Cardiac muscle cell (in vitro differentiated cells and primary cell): ENCODE results near the gene LPCAT2. TPM values are rescaled to one million over a fixed set of nuclear protein-coding genes. Genes with fewer than 3 reads are reported as not detected.
A peak's percentile ranks its signal among the peaks of the same experiment; 100 is the strongest.

ENCODE experiments used
- DNase-seq, 2 donors: peaks; one replicate each; pipeline versions ENCODE4 v3.0.0 to v3.0.0-alpha.2; 2010 to 2017; ENCODE audit warnings: low read depth in 1 of 2, low spot score in 1 of 2
- H3K27ac ChIP-seq: fragments of 200-600 bp; sonication (generic); 2 replicates; pipeline ENCODE4 v1.5.1; 2016
- H3K27me3 ChIP-seq: fragments of 200-600 bp; sonication (generic); 2 replicates; pipeline ENCODE4 v1.6.0; 2016; ENCODE audit warnings: control low read depth
- H3K36me3 ChIP-seq: fragments of 200-600 bp; sonication (generic); 2 replicates; pipeline ENCODE4 v1.5.1; 2016; ENCODE audit warnings: control low read depth
- H3K4me1 ChIP-seq: fragments of 200-600 bp; sonication (generic); 2 replicates; pipeline ENCODE4 v1.8.1; 2017; ENCODE audit warnings: low read depth, mild to moderate bottlenecking, mixed run types
- H3K4me3 ChIP-seq: fragments of 200-600 bp; sonication (generic); 2 replicates; pipeline ENCODE4 v1.5.1; 2016; ENCODE audit warnings: mild to moderate bottlenecking
- H3K9me3 ChIP-seq: fragments of 200-600 bp; sonication (generic); 2 replicates; pipeline ENCODE4 v1.5.1; 2017; ENCODE audit warnings: low read depth, mild to moderate bottlenecking, control low read depth
- polyA plus RNA-seq: library from polyadenylated mRNA; unstranded; fragments of >200 nt; fragmentation: Nextera tagmentation; extraction: Ambion mirVana; gene quantifications from 2 replicates; pipeline ENCODE4 v1.2.1, GENCODE V29; 2016
- total RNA-seq: library from RNA; depleted of rRNA; stranded (reverse); fragments of >200 nt; gene quantifications from 2 replicates; pipeline ENCODE4 v1.2.3, GENCODE V29; 2016
- TF ChIP-seq, protein P1 (sequence below): IDR thresholded peaks from 2 replicates; pipeline ENCODE4 v1.5.1; 2012; ENCODE audit warnings: low read depth, mild to moderate bottlenecking, low read length

LPCAT2 gene
- total and polyA plus RNA-seq, 2 experiments from 2014 or later, result 4.0 to 6.2 TPM

DNA sequence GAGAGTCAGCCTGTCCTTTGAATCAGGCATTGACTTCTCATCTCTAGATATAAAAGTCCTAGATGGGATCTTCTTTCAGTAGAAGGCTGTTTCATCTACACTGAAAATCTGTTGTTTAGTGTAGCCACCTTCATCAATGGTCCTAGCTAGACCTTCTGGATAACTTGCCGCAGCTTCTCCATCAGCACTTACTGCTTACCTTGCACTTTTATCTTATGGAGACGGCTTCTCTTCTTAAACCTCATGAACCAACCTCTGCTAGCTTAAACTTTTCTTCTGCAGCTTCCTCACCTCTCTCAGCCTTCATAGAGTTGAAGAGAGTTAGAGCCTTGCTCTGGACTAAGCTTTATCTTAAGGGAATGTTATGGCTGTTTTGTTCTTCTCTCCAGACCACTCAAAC is 35.3 kb upstream of the LPCAT2 start:
- H3K4me3 ChIP-seq, result no peak overlapping the region
- no peak for DNase-seq

GRCh38 chr16:55474821-55475220 is 34.1 kb upstream of the LPCAT2 start:
- Histone ChIP-seq H3K27me3 (peaks cover 35% of the 10 kb centered on the region), H3K4me3 (no peak overlapping the region), H3K36me3 (no peaks in the 10 kb centered on the region), H3K4me1 (peaks cover 3% of the 10 kb centered on the region), H3K27ac (no peak overlapping the region), H3K9me3 (no peaks in the 10 kb centered on the region)
- TF ChIP-seq, protein P1, sequence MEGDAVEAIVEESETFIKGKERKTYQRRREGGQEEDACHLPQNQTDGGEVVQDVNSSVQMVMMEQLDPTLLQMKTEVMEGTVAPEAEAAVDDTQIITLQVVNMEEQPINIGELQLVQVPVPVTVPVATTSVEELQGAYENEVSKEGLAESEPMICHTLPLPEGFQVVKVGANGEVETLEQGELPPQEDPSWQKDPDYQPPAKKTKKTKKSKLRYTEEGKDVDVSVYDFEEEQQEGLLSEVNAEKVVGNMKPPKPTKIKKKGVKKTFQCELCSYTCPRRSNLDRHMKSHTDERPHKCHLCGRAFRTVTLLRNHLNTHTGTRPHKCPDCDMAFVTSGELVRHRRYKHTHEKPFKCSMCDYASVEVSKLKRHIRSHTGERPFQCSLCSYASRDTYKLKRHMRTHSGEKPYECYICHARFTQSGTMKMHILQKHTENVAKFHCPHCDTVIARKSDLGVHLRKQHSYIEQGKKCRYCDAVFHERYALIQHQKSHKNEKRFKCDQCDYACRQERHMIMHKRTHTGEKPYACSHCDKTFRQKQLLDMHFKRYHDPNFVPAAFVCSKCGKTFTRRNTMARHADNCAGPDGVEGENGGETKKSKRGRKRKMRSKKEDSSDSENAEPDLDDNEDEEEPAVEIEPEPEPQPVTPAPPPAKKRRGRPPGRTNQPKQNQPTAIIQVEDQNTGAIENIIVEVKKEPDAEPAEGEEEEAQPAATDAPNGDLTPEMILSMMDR, result no peak
- no peak for DNase-seq

More for the DNA sequence above, 35.3 kb upstream of the LPCAT2 start:
- peaks cover under 1% of the 10 kb centered on the region for H3K4me1 ChIP-seq
- H3K27ac ChIP-seq, result no peak overlapping the region
- TF ChIP-seq, protein P1, result no peak
- H3K36me3 ChIP-seq, result no peaks in the 10 kb centered on the region
- H3K9me3 ChIP-seq, result no peaks in the 10 kb centered on the region
- peaks cover 22% of the 10 kb centered on the region for H3K27me3 ChIP-seq

GRCh38 chr16:55475919-55476318 is 33.0 kb upstream of the LPCAT2 start:
- peak in 1 of 2 donors; percentile 34 for DNase-seq
- peaks cover 46% of the 10 kb centered on the region for H3K27me3 ChIP-seq
- no peaks in the 10 kb centered on the region for H3K9me3 ChIP-seq
- no peaks in the 10 kb centered on the region for H3K36me3 ChIP-seq
- H3K4me3 ChIP-seq, result no peak overlapping the region
- no peak overlapping the region for H3K27ac ChIP-seq
- H3K4me1 ChIP-seq, result peaks cover 6% of the 10 kb centered on the region
- TF ChIP-seq, protein P1, result no peak

GRCh38 chr16:55476625-55477533 is 32.0 kb upstream of the LPCAT2 start:
- no peak overlapping the region for H3K4me3 ChIP-seq
- H3K27ac ChIP-seq, result no peak overlapping the region
- no peaks in the 10 kb centered on the region for H3K36me3 ChIP-seq
- H3K27me3 ChIP-seq, result peaks cover 50% of the 10 kb centered on the region
- H3K9me3 ChIP-seq, result no peaks in the 10 kb centered on the region
- no peak for DNase-seq
- TF ChIP-seq, protein P1, result no peak
- peaks cover 6% of the 10 kb centered on the region for H3K4me1 ChIP-seq

- DNase-seq, result no peak
- Histone ChIP-seq H3K27me3 (peaks cover 50% of the 10 kb centered on the region), H3K4me3 (no peak overlapping the region), H3K36me3 (no peaks in the 10 kb centered on the region), H3K4me1 (peaks cover 6% of the 10 kb centered on the region), H3K27ac (no peak overlapping the region), H3K9me3 (no peaks in the 10 kb centered on the region)
- TF ChIP-seq, protein P1, result no peak
Observed at GRCh38 chr16:55477736-55478135, 31.1 kb upstream of the LPCAT2 start.
